HG03460 (cell line): ENCODE measurements around the gene MUC6.
"Not testable (repeated sequence)": the region's sequence is repeated elsewhere in the genome, so short reads cannot be mapped to it uniquely, and the experiment has no call there.

Experiments
- ATAC-seq: cut with Tn5 transposase; IDR thresholded peaks from one replicate; pipeline ENCODE4 v1.9.1; 2021; ENCODE audit not compliant: unreplicated experiment

The MUC6 gene

GRCh38 chr11:1024597-1025409 lies 11.7 kb downstream of the MUC6 start:
- no peak for ATAC-seq

GRCh38 chr11:1023811-1024596 lies 12.5 kb downstream of the MUC6 start:
- ATAC-seq, result no peak

GRCh38 chr11:1022908-1023810 lies 13.4 kb downstream of the MUC6 start:
- no peak for ATAC-seq

GRCh38 chr11:1022411-1022810 lies 14.1 kb downstream of the MUC6 start:
- ATAC-seq, result no peak

- no peak for ATAC-seq
Measured at GRCh38 chr11:1020211-1020905, 16.2 kb downstream of the MUC6 start.

- ATAC-seq, result no peak
Measured at GRCh38 chr11:1019321-1019910, 17.1 kb downstream of the MUC6 start.

- ATAC-seq, result no peak
Measured at GRCh38 chr11:1018091-1018490, 18.4 kb downstream of the MUC6 start.

GRCh38 chr11:1017269-1018005 lies 19.1 kb downstream of the MUC6 start:
- no peak for ATAC-seq

GRCh38 chr11:1016610-1017126 lies 19.9 kb downstream of the MUC6 start:
- not testable (repeated sequence) for ATAC-seq

- no peak for ATAC-seq
Measured at GRCh38 chr11:1015826-1016545, 20.5 kb downstream of the MUC6 start.

GRCh38 chr11:1015064-1015463 lies 21.5 kb downstream of the MUC6 start:
- no peak for ATAC-seq

- ATAC-seq, result no peak
Measured at GRCh38 chr11:1014276-1014675, 22.2 kb downstream of the MUC6 start.

GRCh38 chr11:1013631-1013935 lies 22.9 kb downstream of the MUC6 start:
- ATAC-seq, result no peak

GRCh38 chr11:1012740-1013630 lies 23.5 kb downstream of the MUC6 start:
- ATAC-seq, result no peak

GRCh38 chr11:1012291-1012690 lies 24.2 kb downstream of the MUC6 start:
- ATAC-seq, result no peak

- ATAC-seq, result no peak
Measured at GRCh38 chr11:1011320-1011698, 25.2 kb downstream of the MUC6 start.

- ATAC-seq, result no peak
Measured at GRCh38 chr11:1010551-1011319, 25.8 kb downstream of the MUC6 start.
